GM12872 (cell line): Measurements from ENCODE around the gene RALB.

Experiments used
- TF ChIP-seq, protein P1 (sequence below): IDR thresholded peaks from 3 replicates; pipeline ENCODE4 v1.5.1; 2011; ENCODE audit warnings: low read depth, mild to moderate bottlenecking, low read length, moderate library complexity; ENCODE audit not compliant: insufficient read depth

The RALB gene

DNA sequence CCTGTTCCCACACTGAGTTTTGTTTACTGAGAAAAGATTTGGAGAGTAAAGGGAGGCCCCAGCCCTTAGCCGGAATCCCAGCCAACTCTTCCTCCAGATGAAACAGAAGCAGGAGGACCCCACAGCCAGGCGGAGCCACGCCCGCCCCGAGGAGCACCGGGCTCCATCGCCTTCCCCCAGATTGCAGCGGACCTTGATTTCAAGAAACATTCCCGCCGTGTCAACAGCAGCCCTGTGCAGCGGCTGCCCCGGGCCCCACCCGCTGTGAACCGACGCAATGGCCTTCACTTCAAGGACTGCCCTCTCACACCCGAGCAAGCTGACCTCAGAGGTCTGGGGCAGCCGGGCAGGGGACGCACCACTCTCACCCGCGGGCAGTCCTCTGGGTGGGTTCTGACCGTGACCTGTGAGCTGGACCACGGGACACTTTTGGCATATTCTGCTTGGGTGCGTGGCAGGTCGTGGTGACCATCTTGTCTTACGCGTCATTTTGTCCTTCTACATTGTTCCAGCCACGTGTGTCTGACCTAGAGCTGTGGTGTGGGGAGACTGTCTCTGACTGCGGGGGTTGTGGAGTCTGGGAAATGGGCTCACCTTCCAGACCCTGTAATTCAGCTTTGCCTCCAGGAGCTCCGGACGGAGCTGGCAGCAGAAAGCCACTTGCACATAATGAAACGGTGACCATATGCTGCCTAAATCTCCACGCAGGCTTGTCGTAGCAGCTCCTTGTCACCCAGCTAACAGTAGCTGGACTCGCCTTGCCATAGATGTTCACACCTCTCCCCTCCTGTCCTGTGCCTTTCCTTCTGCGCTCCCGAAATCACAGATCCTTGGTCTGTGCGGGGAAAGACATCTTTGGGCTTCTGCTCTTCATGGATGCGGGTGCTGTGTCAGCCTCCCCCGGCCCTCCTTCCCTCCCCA, 61.3 kb downstream of the RALB start:
- TF ChIP-seq, protein P1, sequence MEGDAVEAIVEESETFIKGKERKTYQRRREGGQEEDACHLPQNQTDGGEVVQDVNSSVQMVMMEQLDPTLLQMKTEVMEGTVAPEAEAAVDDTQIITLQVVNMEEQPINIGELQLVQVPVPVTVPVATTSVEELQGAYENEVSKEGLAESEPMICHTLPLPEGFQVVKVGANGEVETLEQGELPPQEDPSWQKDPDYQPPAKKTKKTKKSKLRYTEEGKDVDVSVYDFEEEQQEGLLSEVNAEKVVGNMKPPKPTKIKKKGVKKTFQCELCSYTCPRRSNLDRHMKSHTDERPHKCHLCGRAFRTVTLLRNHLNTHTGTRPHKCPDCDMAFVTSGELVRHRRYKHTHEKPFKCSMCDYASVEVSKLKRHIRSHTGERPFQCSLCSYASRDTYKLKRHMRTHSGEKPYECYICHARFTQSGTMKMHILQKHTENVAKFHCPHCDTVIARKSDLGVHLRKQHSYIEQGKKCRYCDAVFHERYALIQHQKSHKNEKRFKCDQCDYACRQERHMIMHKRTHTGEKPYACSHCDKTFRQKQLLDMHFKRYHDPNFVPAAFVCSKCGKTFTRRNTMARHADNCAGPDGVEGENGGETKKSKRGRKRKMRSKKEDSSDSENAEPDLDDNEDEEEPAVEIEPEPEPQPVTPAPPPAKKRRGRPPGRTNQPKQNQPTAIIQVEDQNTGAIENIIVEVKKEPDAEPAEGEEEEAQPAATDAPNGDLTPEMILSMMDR: no peak

DNA sequence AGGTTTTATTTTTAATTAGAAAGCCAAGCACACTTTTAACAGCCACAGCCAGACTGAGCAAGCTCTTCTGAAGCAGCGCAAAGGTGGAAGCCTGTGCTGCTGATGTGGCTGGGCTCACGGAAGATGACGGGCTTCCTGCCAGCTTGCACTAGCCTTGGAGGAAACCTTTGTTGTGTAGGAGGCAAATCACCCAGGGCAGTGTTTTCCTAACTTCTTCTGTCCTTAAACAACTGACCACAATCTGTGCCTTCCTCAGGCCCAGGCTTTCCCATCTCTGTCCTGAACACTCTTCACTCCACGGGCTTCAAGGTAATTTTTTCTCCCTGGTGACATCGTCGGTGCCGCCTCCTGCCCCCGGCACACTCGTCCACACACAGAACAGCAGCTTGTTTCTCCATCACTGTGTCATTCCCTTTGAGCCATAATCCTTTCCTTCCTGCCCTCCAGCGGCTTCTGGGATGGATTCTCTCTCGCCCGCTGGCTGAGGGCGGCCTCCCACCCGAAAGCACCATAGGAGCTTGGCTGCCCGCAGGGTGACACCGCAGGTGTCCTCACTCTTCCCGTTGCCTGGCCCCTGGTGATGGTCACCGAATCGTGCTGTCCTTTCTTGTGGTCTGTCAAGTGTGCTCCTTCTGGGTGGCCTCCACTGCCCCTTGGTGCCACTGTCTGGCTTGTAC, 62.2 kb downstream of the RALB start:
- TF ChIP-seq, protein P1: no peak

DNA sequence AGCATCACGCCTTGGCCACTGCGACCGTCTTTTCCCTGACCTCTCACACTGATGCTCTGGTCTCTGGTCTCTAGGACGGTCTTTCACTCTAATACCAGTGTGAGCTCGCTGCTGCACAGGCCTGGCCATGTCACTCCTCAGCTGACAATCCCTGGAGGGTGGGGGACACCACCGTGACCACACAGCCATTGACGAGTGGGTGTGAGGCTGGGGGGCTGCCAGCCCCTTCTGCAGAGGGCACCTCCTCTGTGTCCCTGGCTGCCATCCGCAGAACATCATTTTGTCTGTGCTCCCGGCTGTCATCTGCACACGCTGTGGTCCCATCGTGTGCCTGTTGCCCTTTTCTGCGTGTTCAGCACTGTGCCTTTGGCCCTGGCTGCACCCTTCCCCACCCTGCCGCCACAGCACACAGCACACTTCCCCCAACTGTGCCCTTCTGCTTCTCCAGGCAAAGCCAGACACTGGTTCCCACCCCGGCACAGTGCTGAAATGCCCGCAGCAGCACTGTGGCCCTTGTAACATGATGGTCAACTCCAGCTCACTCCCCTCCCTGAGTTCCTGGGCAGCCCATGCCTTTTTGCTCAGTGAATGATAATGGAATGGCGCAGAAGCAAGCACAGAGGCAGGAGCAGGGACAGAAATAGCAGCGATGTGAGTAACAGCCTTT, 62.8 kb downstream of the RALB start:
- TF ChIP-seq, protein P1: no peak

DNA sequence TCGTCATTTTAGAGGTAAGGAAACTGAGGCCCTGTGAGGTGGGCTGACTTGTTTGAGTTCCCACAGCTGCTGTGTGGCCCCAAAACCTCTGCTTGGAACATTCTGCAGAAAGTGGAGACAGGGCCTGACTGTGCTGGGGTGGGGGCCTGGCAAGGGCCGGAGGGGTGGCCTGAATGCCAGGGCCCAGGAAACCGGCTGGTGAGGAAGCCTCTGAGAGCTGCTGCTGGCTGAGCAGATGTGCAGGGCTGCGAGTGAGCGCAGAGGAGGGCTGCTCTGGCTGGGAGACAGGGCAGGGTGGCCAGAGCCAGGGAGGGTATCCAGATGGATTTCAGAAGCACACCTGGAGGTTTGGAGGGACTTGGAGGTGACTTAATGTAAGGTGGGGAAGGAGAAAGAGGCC, 63.4 kb downstream of the RALB start:
- TF ChIP-seq, protein P1: no peak

DNA sequence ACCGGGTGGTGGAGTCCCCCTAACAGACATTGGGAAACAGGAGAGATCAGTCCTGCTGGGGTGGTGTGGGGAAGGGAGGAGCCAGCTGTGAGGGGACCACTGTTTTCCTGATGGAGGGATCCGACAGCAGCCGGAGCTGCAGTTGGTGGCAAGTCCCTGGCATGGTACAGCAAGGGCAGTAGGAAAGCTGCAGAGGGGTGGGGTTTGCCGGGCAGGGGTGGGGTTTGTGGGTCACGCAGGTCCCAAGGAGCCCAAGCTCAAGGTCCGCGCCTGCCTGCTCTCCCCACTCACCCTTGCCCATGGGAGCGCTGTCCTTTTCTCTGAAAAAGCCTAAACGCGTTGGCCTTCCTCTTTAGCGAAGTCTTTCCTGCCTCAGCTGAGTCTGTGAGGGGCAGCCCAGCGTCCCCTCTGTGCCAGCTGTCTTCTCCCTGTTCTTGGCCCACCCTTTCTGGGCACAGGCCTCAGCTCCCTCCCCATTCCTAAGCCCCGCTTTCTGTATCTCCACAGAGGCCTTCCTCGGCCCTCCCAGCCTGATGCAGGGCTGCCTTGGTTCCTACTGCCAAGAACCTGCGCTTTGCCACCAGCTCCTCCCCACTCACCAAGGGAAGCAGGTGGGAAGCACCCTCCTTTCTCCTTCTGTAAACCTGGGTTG, 64.0 kb downstream of the RALB start:
- TF ChIP-seq, protein P1: no peak

DNA sequence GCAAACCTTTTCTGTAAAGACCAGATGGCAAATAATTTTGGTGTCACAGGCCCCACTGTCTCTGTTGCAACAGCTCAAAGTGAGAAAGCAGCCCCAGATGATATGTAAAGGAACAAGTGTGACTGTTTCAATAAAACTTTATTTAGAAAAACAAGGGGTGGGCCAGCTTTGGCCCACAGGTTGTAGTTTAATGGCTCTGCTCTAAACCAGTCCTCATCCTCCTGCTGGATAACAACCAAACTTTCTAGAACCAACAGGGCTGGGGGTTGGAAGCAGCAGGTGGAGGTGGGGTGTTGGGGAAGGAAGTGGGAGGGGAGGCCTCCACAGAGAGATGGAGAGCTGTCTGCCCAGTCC, 64.5 kb downstream of the RALB start:
- TF ChIP-seq, protein P1: no peak

DNA sequence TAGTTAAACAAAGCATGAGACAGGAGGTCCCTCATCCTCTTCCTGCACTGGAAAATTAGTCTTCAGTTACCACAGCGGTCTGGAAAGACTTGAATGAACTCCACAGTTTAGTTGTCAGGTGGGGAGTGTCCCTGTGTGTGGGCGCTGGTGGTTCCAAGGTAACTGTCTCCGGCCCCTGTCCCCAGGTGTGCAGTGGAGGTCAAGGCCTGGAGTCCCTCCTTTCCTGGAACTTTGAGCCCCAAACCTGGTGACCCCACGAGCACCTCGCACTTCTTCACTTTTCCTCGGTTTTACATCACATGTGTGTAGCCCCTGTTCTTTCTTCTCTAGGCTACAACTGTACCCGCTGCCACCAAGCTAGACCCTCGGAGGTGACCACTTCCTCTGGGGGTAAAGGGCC, 65.3 kb downstream of the RALB start:
- TF ChIP-seq, protein P1: no peak
